Thyroid gland (tissue), 4 donors: Measurements from ENCODE around the gene MAPKAPK2.
"Not testable (repeated sequence)": the region's sequence is repeated elsewhere in the genome, so short reads cannot be mapped to it uniquely, and the experiment has no call there.

Experiments
- POLR2A ChIP-seq, 2 donors: fragments of 450-650 bp; IDR thresholded peaks; one replicate each; pipeline ENCODE4 v1.6.1; 2017; ENCODE audit warnings: antibody characterized with exemption in 2 of 2, mild to moderate bottlenecking in 2 of 2, moderate library complexity in 1 of 2
- TF ChIP-seq, protein P1 (sequence below), 6 experiments: fragments of 200-600 bp in 3 of 6; fragments of 450-650 bp in 3 of 6; sonication (generic) in 3 of 6; IDR thresholded peaks; one replicate each; pipeline ENCODE4 v1.5.1; 2016 to 2019; ENCODE audit warnings: antibody characterized with exemption in 6 of 6, mild to moderate bottlenecking in 2 of 6, inconsistent platforms in 1 of 6, moderate library complexity in 1 of 6

DNA sequence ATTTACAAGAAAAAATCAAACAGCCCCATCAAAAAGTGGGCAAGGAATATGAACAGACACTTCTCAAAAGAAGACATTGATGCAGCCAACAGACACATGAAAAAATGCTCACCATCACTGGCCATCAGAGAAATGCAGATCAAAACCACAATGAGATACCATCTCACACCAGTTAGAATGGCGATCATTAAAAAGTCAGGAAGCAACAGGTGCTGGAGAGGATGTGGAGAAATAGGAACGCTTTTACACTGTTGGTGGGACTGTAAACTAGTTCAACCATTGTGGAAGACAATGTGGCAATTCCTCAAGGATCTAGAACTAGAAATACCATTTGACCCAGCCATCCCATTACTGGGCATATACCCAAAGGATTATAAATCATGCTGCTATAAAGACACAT is 42.6 kb upstream of the MAPKAPK2 start:
- TF ChIP-seq, protein P1, sequence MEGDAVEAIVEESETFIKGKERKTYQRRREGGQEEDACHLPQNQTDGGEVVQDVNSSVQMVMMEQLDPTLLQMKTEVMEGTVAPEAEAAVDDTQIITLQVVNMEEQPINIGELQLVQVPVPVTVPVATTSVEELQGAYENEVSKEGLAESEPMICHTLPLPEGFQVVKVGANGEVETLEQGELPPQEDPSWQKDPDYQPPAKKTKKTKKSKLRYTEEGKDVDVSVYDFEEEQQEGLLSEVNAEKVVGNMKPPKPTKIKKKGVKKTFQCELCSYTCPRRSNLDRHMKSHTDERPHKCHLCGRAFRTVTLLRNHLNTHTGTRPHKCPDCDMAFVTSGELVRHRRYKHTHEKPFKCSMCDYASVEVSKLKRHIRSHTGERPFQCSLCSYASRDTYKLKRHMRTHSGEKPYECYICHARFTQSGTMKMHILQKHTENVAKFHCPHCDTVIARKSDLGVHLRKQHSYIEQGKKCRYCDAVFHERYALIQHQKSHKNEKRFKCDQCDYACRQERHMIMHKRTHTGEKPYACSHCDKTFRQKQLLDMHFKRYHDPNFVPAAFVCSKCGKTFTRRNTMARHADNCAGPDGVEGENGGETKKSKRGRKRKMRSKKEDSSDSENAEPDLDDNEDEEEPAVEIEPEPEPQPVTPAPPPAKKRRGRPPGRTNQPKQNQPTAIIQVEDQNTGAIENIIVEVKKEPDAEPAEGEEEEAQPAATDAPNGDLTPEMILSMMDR (IDR thresholded peaks at IDR 0.05) = not testable (repeated sequence)
- not testable (repeated sequence) for TF ChIP-seq POLR2A (IDR thresholded peaks at IDR 0.05)
